ENCODE data around the gene COPS2. TPM values are rescaled to one million over a fixed set of nuclear protein-coding genes. Genes with fewer than 3 reads are reported as not detected.

Gene COPS2
- polyA plus RNA-seq, 1 of the 3 experiments (the other 2 are of a cell fraction): 21.3 TPM

DNA sequence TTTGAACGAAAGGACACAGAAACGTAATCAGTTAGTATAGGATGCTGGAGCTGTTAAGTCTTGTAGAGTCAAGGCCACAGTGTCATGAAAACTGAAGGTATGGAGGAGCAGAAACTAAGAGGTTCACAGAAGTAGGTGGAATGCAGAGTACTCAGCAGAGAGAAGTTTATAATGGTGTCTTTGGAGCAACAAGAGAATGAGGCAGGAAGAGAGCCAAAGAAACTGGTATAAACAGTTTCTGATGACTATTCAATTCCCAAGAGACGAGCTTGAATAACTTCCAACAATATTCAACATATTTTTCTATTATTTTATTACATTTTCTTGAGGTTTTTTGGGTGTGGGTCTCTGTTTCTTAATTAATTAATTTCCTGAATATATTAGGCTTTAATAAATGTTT is 44.3 kb upstream of the COPS2 start:
- peaks cover 8% of the 10 kb centered on the region for H3K79me2 ChIP-seq (ENCODE audit: insufficient read depth)
- H3K4me1 ChIP-seq (ENCODE audit: control insufficient read depth in 1 of 2, insufficient read depth in 2 of 2, low read depth in 1 of 2, low read length in 1 of 2): no peaks in the 10 kb centered on the region
- no peak overlapping the region for H2AFZ ChIP-seq (ENCODE audit: low read depth)
- CTCF ChIA-PET: no interaction called here
- WGBS (ENCODE audit: low lambda C conversion rate): 99% methylated on average over 3 of the region's 3 CpGs
- POLR2A ChIA-PET: no interaction called here
- no peaks in the 10 kb centered on the region for H3K9me2 ChIP-seq
- DNase-seq: no peak
- H3K27me3 ChIP-seq (ENCODE audit: insufficient read depth): no peaks in the 10 kb centered on the region
- H3K9me3 ChIP-seq: no peaks in the 10 kb centered on the region
- no peaks in the 10 kb centered on the region for H4K20me1 ChIP-seq (ENCODE audit: insufficient read depth)
- H3K36me3 ChIP-seq (replicated peaks in 1 of 2; ENCODE audit: control insufficient read depth in 1 of 2, insufficient read depth in 2 of 2, low read length in 1 of 2): peaks cover 4 to 5% of the 10 kb centered on the region in 2 experiments
- no peak overlapping the region for H3K4me2 ChIP-seq
- H3K27ac ChIP-seq (ENCODE audit: low read depth in 2 of 2, low read length in 1 of 2): no peak overlapping the region
- H3F3A ChIP-seq (replicated peaks; ENCODE audit: insufficient read depth): no peaks in the 10 kb centered on the region
- no peak overlapping the region for H3K4me3 ChIP-seq (ENCODE audit: low read depth in 2 of 2, low read length in 1 of 2)
- H3K9ac ChIP-seq: no peak overlapping the region
- TF ChIP-seq ELF1 (IDR thresholded peaks at IDR 0.05) (no peak), FOSL2 (IDR thresholded peaks at IDR 0.05; ENCODE audit: borderline replicate concordance, low read depth) (no peak), CHD2 (IDR thresholded peaks at IDR 0.05; ENCODE audit: low read length, partially characterized antibody) (no peak), SIN3A (IDR thresholded peaks at IDR 0.05; ENCODE audit: borderline replicate concordance, low read depth, low read length) (no peak), TEAD4 (IDR thresholded peaks at IDR 0.05; ENCODE audit: borderline replicate concordance, insufficient read depth) (no peak), POLR2AphosphoS5 (IDR thresholded peaks at IDR 0.05; ENCODE audit: low read depth, low read length) (no peak), ZBTB33 (IDR thresholded peaks at IDR 0.05; ENCODE audit: borderline replicate concordance, low read depth) (no peak)

GRCh38 chr15:49196856-49197255 is 41.5 kb upstream of the COPS2 start:
- Histone ChIP-seq H2AFZ (ENCODE audit: low read depth) (no peak overlapping the region), H3K4me1 (ENCODE audit: control insufficient read depth in 1 of 2, insufficient read depth in 2 of 2, low read depth in 1 of 2, low read length in 1 of 2) (no peaks in the 10 kb centered on the region), H3K9me2 (no peaks in the 10 kb centered on the region), H3K27me3 (ENCODE audit: insufficient read depth) (no peaks in the 10 kb centered on the region), H3K36me3 (replicated peaks in 1 of 2; ENCODE audit: control insufficient read depth in 1 of 2, insufficient read depth in 2 of 2, low read length in 1 of 2) (no peaks in the 10 kb centered on the region), H3F3A (replicated peaks; ENCODE audit: insufficient read depth) (no peaks in the 10 kb centered on the region), H3K4me2 (no peak overlapping the region), H3K79me2 (ENCODE audit: insufficient read depth) (peaks cover 9% of the 10 kb centered on the region; the same call in 1 of the 2 replicates), H3K4me3 (ENCODE audit: low read depth in 2 of 2, low read length in 1 of 2) (no peak overlapping the region), H3K9ac (no peak overlapping the region), H3K27ac (ENCODE audit: low read depth in 2 of 2, low read length in 1 of 2) (no peak overlapping the region), H3K9me3 (no peaks in the 10 kb centered on the region), H4K20me1 (ENCODE audit: insufficient read depth) (no peaks in the 10 kb centered on the region)
- CTCF ChIA-PET: interaction anchor here (1.4 kb wide), 1 partner anchor 38 kb away, joined by 3 read pairs; no protein-coding TSS in a partner anchor
- POLR2A ChIA-PET: no interaction called here
- 100% methylated on average over 4 of the region's 4 CpGs for WGBS (ENCODE audit: low lambda C conversion rate)
- TF ChIP-seq ZBTB33 (IDR thresholded peaks at IDR 0.05; ENCODE audit: borderline replicate concordance, low read depth): no peak
- DNase-seq: no peak

- CTCF ChIA-PET: no interaction called here
- POLR2A ChIA-PET: no interaction called here
- 92% methylated on average over 2 of the region's 2 CpGs for WGBS (ENCODE audit: low lambda C conversion rate)
Measured at GRCh38 chr15:49191892-49192291, 36.5 kb upstream of the COPS2 start.

More at GRCh38 chr15:49191892-49192291, 36.5 kb upstream of the COPS2 start:
- Histone ChIP-seq H3K9ac (no peak overlapping the region), H3K9me3 (no peaks in the 10 kb centered on the region), H2AFZ (ENCODE audit: low read depth) (no peak overlapping the region), H3F3A (replicated peaks; ENCODE audit: insufficient read depth) (no peaks in the 10 kb centered on the region), H3K36me3 (replicated peaks in 1 of 2; ENCODE audit: control insufficient read depth in 1 of 2, insufficient read depth in 2 of 2, low read length in 1 of 2) (no peaks in the 10 kb centered on the region), H3K9me2 (no peaks in the 10 kb centered on the region), H3K27me3 (ENCODE audit: insufficient read depth) (no peaks in the 10 kb centered on the region), H3K27ac (ENCODE audit: low read depth in 2 of 2, low read length in 1 of 2) (no peak overlapping the region), H4K20me1 (ENCODE audit: insufficient read depth) (no peaks in the 10 kb centered on the region), H3K4me1 (ENCODE audit: control insufficient read depth in 1 of 2, insufficient read depth in 2 of 2, low read depth in 1 of 2, low read length in 1 of 2) (no peaks in the 10 kb centered on the region; a peak in 1 of 4 replicates), H3K4me2 (no peak overlapping the region), H3K79me2 (ENCODE audit: insufficient read depth) (peaks cover 9% of the 10 kb centered on the region), H3K4me3 (ENCODE audit: low read depth in 2 of 2, low read length in 1 of 2) (no peak overlapping the region)
- TF ChIP-seq FOXJ3 (CRISPR knock-in tag; IDR thresholded peaks at IDR 0.05): no peak
- DNase-seq: no peak

Measured in SK-N-SH (cell line).